HG03520 (cell line): Measurements from ENCODE around the gene HERC4.
A peak's percentile ranks its signal among the peaks of the same experiment; 100 is the strongest.

Source experiments
- ATAC-seq: cut with Tn5 transposase; IDR thresholded peaks from one replicate; pipeline ENCODE4 v1.9.1; 2021; ENCODE audit warnings: mild to moderate bottlenecking, moderate library complexity; ENCODE audit not compliant: unreplicated experiment

Gene HERC4, protein sequence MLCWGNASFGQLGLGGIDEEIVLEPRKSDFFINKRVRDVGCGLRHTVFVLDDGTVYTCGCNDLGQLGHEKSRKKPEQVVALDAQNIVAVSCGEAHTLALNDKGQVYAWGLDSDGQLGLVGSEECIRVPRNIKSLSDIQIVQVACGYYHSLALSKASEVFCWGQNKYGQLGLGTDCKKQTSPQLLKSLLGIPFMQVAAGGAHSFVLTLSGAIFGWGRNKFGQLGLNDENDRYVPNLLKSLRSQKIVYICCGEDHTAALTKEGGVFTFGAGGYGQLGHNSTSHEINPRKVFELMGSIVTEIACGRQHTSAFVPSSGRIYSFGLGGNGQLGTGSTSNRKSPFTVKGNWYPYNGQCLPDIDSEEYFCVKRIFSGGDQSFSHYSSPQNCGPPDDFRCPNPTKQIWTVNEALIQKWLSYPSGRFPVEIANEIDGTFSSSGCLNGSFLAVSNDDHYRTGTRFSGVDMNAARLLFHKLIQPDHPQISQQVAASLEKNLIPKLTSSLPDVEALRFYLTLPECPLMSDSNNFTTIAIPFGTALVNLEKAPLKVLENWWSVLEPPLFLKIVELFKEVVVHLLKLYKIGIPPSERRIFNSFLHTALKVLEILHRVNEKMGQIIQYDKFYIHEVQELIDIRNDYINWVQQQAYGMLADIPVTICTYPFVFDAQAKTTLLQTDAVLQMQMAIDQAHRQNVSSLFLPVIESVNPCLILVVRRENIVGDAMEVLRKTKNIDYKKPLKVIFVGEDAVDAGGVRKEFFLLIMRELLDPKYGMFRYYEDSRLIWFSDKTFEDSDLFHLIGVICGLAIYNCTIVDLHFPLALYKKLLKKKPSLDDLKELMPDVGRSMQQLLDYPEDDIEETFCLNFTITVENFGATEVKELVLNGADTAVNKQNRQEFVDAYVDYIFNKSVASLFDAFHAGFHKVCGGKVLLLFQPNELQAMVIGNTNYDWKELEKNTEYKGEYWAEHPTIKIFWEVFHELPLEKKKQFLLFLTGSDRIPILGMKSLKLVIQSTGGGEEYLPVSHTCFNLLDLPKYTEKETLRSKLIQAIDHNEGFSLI

GRCh38 chr10:68074775-68075549 is at the start of gene HERC4:
Gene HERC4 (minus strand): TSS chr10:68075283. CDS start chr10:68073108, 2,175 bp downstream.
- ATAC-seq, result peak; percentile 83

GRCh38 chr10:68124718-68125117 is 49.6 kb upstream of the HERC4 start:
- no peak for ATAC-seq

GRCh38 chr10:68121852-68122251 is 46.8 kb upstream of the HERC4 start:
- no peak for ATAC-seq

- no peak for ATAC-seq
These were observed 46.1 kb upstream of the HERC4 start for GRCh38 chr10:68121020-68121743.

GRCh38 chr10:68118657-68119056 is 43.6 kb upstream of the HERC4 start:
- ATAC-seq, result no peak

- no peak for ATAC-seq
These were observed 37.8 kb upstream of the HERC4 start for GRCh38 chr10:68112837-68113236.

DNA sequence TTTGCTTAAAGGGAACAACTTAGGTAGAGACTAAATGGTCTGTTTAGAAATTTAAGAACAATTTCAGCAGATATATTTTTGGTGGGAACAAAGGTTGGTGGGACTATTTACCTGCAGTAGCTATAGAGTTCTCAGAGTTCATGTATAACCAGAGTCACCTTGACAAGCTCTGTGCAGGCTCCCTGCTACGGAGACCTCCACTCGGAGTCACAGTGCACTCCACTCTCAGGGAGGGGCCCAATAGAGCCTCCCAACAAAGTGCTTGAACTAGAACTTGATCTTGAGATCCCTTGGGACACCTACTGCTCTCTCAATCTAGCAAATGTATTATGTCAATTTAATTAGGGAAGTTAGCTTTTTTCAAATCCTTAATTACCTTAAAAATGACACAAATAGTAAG is 36.5 kb upstream of the HERC4 start:
- ATAC-seq, result no peak

DNA sequence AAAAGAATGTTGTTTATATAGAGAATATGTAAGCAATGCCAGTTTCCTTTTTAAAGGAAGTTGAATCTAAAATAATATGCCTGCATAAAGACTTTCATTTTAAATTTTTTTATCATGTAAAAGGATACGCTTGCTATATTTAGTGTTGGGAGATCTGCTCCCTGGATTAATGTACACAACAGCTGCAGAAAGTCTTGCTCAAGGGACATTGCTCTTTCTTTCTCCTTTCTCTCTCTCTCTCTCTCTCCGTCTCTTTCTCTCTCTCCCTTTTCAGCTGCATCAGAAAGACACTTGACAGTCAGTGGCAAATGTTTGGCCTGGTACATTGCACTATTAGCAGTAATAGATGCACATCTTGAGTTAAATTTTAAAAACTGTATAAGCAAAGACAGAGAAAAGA is 34.9 kb upstream of the HERC4 start:
- no peak for ATAC-seq

DNA sequence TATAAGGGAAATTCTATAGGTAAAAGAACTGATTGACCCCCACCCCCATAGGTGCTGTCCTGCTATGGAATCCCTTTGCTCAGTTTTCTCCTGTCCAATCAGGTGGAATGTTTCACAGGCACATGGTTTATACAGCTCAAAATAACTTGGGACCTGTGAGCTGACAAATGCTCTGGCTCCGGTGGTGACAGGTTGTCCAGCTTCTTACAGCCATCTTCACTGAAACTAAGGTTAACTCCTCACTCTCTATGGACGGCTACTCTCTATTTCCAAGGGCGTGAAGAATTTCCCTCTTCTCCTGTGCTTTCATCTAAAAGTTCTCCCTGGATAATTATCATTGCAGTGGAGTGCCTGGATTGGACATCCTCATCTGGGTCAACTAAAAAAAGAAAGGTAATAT is 34.2 kb upstream of the HERC4 start, which contains the start of gene MYPN:
TSS of gene MYPN (plus strand) at position 158 of the 400 bp plus-strand sequence. CDS start 11,951 bp downstream, outside the sequence.
- no peak for ATAC-seq

- ATAC-seq, result no peak
These were observed 33.6 kb upstream of the HERC4 start for GRCh38 chr10:68108653-68109052.

- ATAC-seq, result no peak
These were observed 33.0 kb upstream of the HERC4 start for GRCh38 chr10:68108051-68108450.

DNA sequence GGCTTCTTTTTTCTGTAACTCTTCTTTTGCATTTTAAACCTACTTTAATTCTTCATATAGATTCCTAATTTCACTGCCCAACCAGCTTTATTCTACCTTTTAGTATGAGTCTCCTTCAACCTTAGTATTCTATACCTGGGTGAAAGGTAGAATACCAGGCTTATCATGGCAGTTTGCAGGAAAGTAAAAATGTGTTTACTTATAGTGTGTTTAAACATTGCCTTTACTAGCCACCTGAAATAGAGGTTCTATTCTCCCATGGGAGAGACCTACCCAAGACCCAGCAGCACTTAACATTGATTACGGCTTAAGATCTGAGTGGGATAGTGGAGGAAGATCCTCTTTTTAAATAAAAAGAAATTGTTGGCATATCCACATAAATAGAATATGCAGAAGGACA is 32.6 kb upstream of the HERC4 start:
- ATAC-seq, result no peak

DNA sequence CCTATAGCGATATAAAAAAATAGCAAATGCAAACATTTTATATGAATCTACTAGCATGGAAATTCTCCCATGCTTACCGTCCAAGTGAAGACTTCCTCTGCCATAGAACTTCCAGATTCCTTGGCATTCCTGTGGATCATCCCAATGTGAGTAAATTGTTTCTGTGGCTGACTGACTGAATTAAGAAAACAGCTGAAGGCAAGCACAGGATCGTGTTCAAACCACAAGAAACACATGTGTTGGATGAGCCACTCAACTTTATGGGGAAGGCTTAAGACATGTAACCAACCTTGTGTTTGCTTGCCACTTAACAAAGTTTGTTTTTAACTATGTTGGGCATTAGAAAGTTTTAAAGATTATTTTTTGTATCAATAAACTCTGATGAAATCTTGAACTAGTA is 31.6 kb upstream of the HERC4 start:
- ATAC-seq, result no peak

- no peak for ATAC-seq
These were observed 30.7 kb upstream of the HERC4 start for GRCh38 chr10:68105820-68106219.

DNA sequence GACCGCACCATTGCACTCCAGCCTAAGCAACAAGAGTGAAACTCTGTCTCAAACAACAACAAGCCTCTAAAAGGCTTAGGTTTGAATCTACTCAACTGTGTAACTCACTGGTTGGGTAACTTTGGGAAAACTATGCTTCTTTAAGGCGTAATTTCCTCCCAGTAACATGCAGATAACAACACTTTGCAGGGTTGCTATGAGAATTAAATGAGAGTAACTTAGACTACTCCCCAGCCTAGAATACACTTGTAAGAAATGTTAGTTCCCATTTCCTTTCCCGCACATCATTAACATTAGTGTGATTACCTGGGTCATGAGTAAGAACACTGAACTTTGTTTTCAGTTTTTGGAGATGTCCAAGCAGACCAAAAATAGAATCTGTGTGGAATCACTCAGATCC is 28.8 kb upstream of the HERC4 start:
- ATAC-seq, result no peak

DNA sequence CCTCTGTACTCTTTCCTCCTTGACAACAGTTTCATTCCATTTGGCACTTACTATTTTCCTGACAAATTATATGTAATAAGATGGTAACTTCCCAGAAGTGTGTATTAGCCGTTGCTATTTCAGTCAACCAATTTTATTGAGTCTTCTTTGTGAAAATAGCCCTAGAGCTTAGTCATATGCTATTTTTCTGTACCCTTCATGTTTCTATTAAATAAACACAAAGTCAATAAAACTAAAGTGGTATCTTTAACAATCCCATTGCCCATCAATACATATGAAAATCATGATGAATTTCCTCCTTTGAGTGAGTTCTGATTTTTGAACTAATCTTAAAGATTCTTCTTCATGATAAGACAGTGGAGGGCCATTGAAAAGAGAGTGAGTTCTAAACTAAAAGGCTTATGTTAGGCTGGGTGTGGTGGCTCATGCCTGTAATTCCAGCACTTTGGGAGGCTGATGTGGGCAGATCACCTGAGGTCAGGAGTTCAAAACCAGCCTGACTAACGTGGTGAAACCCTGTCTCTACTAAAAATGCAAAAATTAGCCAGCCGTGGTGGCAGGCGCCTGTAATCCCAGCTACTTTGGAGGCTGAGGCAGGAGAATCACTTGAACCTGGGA is 28.3 kb upstream of the HERC4 start:
- no peak for ATAC-seq

GRCh38 chr10:68101066-68101465 is 26.0 kb upstream of the HERC4 start:
- ATAC-seq, result no peak

DNA sequence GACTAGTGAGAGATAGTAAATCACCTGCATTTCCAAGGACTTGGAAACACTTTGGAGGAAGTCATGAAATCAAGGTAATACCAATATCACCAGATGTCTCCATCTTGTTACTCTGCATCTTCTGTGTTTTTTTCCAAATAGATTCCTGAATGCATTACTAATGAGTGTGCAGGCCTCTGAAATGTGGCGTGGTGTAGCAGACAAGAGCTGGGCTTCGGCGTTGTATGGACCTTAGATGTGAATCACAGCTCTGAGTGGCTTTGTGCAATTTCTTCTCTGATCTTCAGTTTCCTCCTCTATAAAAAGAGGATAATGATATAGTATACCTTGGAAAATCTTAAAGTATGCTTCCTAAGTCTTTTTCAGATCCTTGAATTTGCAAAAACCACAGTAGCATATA is 24.7 kb upstream of the HERC4 start:
- ATAC-seq, result no peak

- ATAC-seq, result no peak
These were observed 21.9 kb upstream of the HERC4 start for GRCh38 chr10:68096913-68097516.
